Epithelial cell of prostate (primary cell): Measurements from ENCODE around the gene CCDC30.
A peak's percentile ranks its signal among the peaks of the same experiment; 100 is the strongest.
"Not testable (repeated sequence)": the region's sequence is repeated elsewhere in the genome, so short reads cannot be mapped to it uniquely, and the experiment has no call there.

Experiments used
- DNase-seq: peaks from one replicate; pipeline ENCODE4 v3.0.0-alpha.2; 2011; ENCODE audit warnings: low read depth, low spot score
- H3K27ac ChIP-seq: fragments of 450-650 bp; 2 replicates; pipeline ENCODE4 v1.5.1; 2017; ENCODE audit warnings: mild to moderate bottlenecking

CCDC30 gene

DNA sequence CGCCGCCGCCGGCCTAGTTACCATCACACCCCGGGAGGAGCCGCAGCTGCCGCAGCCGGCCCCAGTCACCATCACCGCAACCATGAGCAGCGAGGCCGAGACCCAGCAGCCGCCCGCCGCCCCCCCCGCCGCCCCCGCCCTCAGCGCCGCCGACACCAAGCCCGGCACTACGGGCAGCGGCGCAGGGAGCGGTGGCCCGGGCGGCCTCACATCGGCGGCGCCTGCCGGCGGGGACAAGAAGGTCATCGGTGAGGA is 219.3 kb downstream of the CCDC30 start:
- H3K27ac ChIP-seq, result peak overlapping the region; percentile 76
- DNase-seq, result not testable (repeated sequence)

DNA sequence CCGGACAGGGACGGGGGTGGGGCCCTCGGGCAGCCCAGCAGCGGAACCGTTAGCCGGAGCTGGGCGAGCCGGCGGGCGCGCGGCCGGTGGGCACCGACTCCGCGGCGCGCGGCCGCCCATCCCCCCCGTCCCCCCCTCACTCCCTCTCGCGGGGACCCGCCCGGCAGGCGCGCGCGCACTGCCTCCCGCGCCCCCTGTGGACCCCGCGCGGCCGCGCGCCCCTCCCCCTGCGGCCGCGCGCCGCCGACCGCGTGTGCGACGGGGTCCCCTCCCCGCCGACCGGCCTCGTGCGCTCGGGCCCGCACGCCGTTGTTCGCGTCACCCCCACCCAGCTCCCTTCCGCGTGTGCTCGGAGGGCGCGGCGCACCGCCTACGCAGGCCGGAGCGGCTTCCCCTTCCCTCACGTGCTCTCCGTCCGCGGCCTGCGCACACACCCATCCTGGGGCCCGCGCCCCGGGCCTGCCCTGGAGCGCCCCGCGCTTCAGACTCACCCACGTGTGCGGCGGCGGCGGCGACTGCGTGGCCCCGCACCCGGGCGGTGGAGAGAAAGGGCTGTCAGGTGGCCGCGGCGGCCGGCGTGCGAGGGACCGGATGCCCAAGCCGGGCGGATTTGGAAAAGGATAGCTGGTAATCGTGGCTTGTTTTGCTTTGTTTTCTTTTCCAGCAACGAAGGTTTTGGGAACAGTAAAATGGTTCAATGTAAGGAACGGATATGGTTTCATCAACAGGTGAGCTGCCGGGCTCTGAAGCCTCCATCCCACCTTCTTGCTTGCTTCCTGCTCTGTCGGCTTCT is 219.8 kb downstream of the CCDC30 start:
- DNase-seq, result no peak
- peak overlapping the region; percentile 76 for H3K27ac ChIP-seq

DNA sequence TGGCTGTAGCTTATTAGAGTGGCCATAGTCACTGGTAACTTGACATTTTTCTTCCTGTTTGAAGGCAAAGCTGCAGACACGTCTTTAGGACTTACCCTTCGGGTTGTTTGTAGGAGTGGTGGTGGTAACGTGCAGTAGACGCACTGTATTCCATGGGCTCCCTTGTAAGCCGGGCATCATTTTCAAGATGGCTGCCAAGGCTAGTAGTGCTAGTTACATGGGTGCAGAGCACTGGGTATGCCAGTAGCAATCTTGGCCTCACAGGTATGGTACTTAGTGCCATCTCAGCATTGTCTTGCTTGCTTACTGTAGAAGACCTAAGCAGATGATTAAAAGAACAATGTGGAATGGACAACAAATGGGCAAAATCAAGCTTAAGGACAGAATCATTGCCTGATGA is 221.1 kb downstream of the CCDC30 start:
- no peak overlapping the region for H3K27ac ChIP-seq
- no peak for DNase-seq

DNA sequence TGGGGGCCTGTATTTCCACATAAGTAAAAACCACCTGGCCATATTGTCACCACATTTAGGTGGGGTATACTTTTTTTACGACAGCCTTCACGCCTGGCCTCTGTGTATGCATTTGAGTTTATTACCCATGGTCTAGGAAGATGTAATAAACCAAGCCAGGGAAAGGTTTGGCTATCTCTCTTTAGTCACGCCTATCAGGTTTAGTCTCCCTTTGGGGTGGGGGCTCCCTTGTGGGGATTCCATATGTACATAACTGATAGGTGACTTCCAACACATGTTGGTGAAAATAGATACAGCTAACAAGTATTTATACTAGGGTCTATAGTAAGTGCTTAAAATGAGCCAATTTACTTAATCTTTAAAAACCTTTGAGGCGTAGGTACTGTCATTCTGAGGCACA is 223.3 kb downstream of the CCDC30 start:
- H3K27ac ChIP-seq, result no peak overlapping the region
- DNase-seq, result no peak

DNA sequence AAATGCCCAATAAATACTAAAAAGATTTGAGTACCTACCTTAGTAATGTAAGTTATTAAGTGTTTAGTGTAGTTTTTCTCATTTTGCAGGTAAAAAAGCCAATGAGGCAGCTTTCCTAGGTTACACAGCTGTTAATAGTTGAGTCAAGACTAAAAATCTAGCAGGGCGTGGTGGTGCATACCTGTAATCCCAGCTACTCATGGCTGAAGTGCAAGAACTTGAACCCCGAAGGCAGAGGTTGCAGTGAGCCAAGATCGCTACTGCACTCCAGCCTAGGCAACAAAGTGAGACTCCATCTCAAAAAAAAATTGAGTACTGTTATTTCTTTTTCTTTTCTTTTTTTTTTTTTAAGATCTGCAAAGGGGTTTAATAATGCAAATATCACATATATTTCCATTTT is 226.8 kb downstream of the CCDC30 start:
- DNase-seq, result no peak
- peak overlapping the region; percentile 28 for H3K27ac ChIP-seq

DNA sequence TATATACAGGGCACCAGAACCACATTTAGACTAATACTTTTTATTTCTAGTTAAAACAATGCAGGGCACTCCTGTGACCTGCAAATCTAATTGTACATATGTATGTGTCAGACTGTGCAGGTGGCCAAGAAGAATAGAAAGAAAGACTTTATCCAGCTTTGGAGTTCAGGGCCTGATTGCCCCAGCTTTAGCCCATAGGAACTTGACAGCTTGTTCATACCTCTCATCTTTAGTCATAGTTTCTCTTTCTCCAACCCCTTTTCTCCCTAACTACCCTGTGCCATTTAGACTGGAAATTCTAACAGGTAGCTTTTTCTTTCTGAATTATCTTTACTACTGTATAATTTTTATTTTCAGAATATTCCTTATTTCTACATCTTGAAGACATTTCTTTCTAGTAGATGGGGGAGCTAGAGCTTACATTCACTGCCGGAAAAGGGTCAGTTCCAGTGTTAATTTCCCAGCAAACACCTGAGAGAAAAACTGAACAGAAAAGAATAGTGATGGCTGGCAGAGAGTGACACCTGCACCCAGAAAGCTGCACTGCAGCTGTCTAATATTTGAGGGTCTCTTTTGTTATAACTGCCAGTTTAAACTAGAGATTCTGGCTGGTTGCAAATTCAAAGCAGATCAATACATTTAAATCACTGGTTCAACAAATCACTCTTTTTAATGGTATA is 227.5 kb downstream of the CCDC30 start:
- no peak for DNase-seq

DNA sequence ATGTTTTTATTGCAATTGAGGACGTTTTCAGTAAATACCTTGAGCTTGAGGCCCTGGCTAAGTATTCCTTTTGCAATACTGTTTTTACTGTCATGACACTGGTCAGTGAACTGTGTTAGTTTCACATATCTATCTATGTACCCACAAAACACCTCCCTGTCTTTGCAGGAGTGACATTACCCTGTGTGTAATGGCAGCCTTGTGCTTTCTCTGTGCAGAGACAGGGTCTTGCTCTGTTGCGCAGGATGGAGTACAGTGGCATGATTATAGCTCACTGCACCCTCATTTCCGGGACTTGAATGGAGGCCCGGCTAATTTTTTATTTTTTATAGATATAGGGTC is 228.0 kb downstream of the CCDC30 start:
- peak overlapping the region; percentile 28 for H3K27ac ChIP-seq
- DNase-seq, result no peak

More for the DNA sequence above, 227.5 kb downstream of the CCDC30 start:
- peak overlapping the region; percentile 28 for H3K27ac ChIP-seq

DNA sequence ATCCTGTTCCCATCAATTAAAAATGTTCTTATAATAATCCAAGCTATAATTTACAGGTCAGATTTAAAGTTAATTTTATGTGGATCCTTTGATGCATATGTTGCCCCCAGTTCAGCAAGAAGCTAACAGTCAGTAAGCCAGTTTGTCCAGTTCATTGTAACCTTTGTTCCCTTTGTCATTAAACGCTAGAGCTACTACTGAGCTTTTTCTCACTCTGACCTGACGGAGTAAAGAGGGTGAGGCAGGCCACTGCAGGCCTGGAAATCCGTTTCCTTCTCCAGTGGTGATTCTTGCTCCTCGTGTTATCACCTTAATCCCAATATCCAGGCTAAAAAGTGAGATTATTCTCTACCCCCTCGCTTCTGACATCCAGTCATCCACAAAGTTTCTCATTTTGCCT is 229.4 kb downstream of the CCDC30 start:
- peak overlapping the region; percentile 42 for H3K27ac ChIP-seq
- no peak for DNase-seq

DNA sequence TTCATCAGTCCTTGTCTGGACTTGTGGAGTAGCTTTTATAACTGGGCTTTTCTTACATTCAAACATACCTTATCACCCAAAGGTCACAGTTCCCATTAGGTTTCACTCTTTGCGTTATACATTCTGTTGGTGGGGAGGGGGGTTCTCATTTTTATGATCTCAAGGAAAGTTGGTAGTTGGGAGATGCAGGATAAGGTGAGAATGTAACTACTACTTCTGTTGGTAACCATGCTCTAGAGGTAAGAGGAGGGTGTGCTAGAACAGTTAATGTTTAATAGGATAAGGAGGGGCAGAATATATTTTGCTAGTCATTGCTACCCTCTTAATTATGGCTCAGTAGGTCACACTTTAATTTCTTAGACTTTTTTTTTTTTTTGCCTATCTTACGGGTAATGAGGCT is 229.8 kb downstream of the CCDC30 start:
- peak overlapping the region; percentile 42 for H3K27ac ChIP-seq
- DNase-seq, result no peak

DNA sequence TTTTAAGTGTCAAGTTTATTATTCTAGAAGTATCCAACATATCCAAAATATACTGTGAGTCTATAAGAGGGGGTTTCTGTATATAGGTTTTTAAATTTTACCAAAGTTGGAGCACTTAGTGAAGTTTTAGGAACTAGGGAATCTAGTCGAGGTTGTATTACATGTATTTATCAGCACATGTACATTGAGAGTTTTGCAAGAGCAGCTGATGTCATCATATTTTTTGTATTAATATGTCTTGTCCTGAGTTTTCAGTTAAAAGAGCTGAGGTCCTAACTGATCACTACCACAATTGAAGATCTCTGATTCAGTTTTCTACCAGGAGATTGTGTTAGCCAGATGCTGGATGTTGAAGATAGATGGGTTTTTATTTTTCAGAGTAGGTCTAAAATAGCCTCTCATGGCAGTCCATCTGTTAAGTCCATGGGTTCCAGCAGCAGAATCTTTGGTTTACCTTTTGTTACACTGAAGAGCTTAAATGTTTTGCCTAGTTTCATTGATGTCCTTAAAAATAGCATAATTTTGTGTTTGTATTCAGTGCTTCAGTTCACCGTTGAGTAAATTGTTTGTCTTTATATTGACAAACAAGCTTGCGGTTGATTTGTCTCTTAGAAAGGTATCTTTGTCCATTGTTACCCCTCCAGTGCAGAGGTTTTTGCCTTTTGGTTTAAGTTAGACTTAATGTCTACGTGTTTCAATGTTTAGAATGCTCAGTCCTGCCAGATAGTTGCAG is 235.2 kb downstream of the CCDC30 start:
- no peak overlapping the region for H3K27ac ChIP-seq
- no peak for DNase-seq

DNA sequence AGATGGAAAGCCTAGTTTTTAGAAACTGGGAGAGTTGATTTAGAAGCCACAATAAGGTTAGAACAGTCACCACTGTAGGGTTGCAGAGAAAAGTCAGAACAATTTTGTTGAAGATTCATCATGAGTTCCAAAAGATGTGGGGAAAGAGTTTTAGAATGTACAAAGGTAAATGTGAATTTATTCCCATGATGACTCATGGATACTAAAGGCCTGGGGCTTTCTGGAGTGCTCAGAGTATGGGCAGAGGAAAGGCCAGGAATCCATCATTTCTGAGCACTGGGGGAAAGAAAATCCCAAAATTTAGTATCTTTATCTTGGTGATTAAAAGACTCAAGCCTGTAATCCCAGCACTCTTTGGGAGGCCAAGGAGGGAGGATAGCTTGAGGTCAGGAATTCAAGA is 236.9 kb downstream of the CCDC30 start:
- H3K27ac ChIP-seq, result no peak overlapping the region
- no peak for DNase-seq

DNA sequence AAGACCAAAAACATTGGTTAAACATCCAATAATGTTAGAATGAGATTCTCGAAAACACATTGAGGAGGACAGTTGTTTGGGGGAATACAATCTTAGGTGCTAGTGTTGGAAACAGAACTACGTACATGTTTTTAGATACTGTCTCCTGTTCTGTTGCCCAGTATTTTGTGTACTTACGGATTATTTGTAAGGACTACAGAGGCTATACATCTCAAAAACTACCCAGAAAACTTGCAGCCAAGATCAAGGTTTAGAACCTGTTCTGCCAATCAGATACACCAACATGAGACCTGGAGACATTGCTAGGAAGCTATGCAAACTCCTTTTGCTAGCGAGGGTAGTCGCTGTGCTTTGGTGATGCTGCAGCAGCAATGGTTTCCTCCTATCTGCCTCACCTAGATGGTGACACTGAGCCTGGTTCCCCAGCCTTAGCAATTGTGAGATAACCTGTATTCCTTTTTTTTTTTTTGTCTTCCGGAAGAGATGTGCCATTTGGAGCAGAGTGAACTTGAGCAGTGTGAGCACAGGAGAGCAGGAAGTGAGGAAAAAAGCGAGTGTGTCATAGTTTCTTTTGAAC is 240.9 kb downstream of the CCDC30 start:
- DNase-seq, result no peak
- H3K27ac ChIP-seq, result no peak overlapping the region
